H9 (cell line): ENCODE data around the gene ARHGAP9. TPM values are rescaled to one million over a fixed set of nuclear protein-coding genes. Genes with fewer than 3 reads are reported as not detected.

ENCODE experiments used
- DNase-seq: peaks from one replicate; pipeline ENCODE4 v3.0.0-alpha.2; 2017
- H2AFZ ChIP-seq: one replicate; pipeline ENCODE4 v1.6.1; 2013; ENCODE audit warnings: mild to moderate bottlenecking, low read length, control low read depth, moderate library complexity
- H2AK5ac ChIP-seq: 2 replicates; pipeline ENCODE4 v1.6.1; 2013; ENCODE audit warnings: low read length, control low read depth, mixed read lengths; ENCODE audit not compliant: insufficient read length
- H2BK120ac ChIP-seq: one replicate; pipeline ENCODE4 v1.6.1; 2013; ENCODE audit warnings: low read depth, mild to moderate bottlenecking, low read length, control low read depth, inconsistent platforms; ENCODE audit not compliant: poor library complexity, severe bottlenecking
- H2BK12ac ChIP-seq: 2 replicates; pipeline ENCODE4 v1.6.1; 2013; ENCODE audit warnings: low read length, control low read depth, mixed read lengths, low read depth; ENCODE audit not compliant: insufficient read length
- H2BK15ac ChIP-seq: 2 replicates; pipeline ENCODE4 v1.6.1; 2013; ENCODE audit warnings: low read depth, low read length, control low read depth
- H2BK20ac ChIP-seq: one replicate; pipeline ENCODE4 v1.6.1; 2013; ENCODE audit warnings: low read depth, mild to moderate bottlenecking, low read length, control low read depth, inconsistent platforms; ENCODE audit not compliant: poor library complexity, severe bottlenecking
- H2BK5ac ChIP-seq: 2 replicates; pipeline ENCODE4 v1.6.1; 2013; ENCODE audit warnings: low read length, control low read depth, mixed read lengths; ENCODE audit not compliant: insufficient read length
- H3K14ac ChIP-seq: 2 replicates; pipeline ENCODE4 v1.6.1; 2013; ENCODE audit warnings: low read length, control low read depth; ENCODE audit not compliant: insufficient read depth
- H3K18ac ChIP-seq: 2 replicates; pipeline ENCODE4 v1.6.1; 2013; ENCODE audit warnings: low read depth, mild to moderate bottlenecking, mixed read lengths, low read length, control low read depth; ENCODE audit not compliant: insufficient read length
- H3K23ac ChIP-seq: 2 replicates; pipeline ENCODE4 v1.6.1; 2013; ENCODE audit warnings: low read length, control low read depth, mixed read lengths, low read depth; ENCODE audit not compliant: insufficient read length
- H3K23me2 ChIP-seq: 2 replicates; pipeline ENCODE4 v1.6.1; 2013; ENCODE audit warnings: low read depth, mild to moderate bottlenecking, mixed read lengths, low read length, control low read depth; ENCODE audit not compliant: insufficient read length, poor library complexity, severe bottlenecking
- H3K27ac ChIP-seq: 2 replicates; pipeline ENCODE4 v1.5.1; 2013; ENCODE audit warnings: low read length, control low read depth, mixed read lengths, low read depth; ENCODE audit not compliant: insufficient read length
- H3K27me3 ChIP-seq: 2 replicates; pipeline ENCODE4 v1.6.1; 2013; ENCODE audit warnings: low read length, control low read depth, inconsistent platforms; ENCODE audit not compliant: insufficient read depth
- H3K4ac ChIP-seq: 2 replicates; pipeline ENCODE4 v1.6.1; 2013; ENCODE audit warnings: low read depth, mild to moderate bottlenecking, control low read depth, inconsistent platforms, low read length, moderate library complexity
- H3K4me1 ChIP-seq: 2 replicates; pipeline ENCODE4 v1.6.1; 2013; ENCODE audit warnings: low read length, control low read depth, inconsistent platforms; ENCODE audit not compliant: insufficient read depth
- H3K4me2 ChIP-seq: 2 replicates; pipeline ENCODE4 v1.6.1; 2013; ENCODE audit warnings: low read length, control low read depth, mixed read lengths; ENCODE audit not compliant: insufficient read length, insufficient read depth
- H3K56ac ChIP-seq: 2 replicates; pipeline ENCODE4 v1.6.1; 2013; ENCODE audit warnings: low read depth, mild to moderate bottlenecking, mixed read lengths, low read length, control low read depth; ENCODE audit not compliant: insufficient read length
- H3K79me1 ChIP-seq: 2 replicates; pipeline ENCODE4 v1.6.1; 2013; ENCODE audit warnings: low read depth, mild to moderate bottlenecking, moderate library complexity, low read length, control low read depth, inconsistent platforms; ENCODE audit not compliant: insufficient read depth, poor library complexity, severe bottlenecking
- H3K79me2 ChIP-seq: 2 replicates; pipeline ENCODE4 v1.6.1; 2013; ENCODE audit warnings: low read length, control low read depth, inconsistent platforms; ENCODE audit not compliant: insufficient read depth
- H3K9ac ChIP-seq: 2 replicates; pipeline ENCODE4 v1.6.1; 2013; ENCODE audit warnings: low read length, control low read depth, mixed read lengths; ENCODE audit not compliant: insufficient read length; ENCODE audit errors: extremely low read depth
- H3K9me3 ChIP-seq: one replicate; pipeline ENCODE4 v1.6.1; 2013; ENCODE audit warnings: low read depth, low read length, inconsistent platforms; ENCODE audit not compliant: control insufficient read depth
- H3T11ph ChIP-seq: one replicate; pipeline ENCODE4 v1.6.1; 2013; ENCODE audit warnings: mild to moderate bottlenecking, low read length, control low read depth, inconsistent platforms
- H4K20me1 ChIP-seq: one replicate; pipeline ENCODE4 v1.6.1; 2013; ENCODE audit not compliant: control insufficient read depth, insufficient read length, insufficient read depth
- H4K5ac ChIP-seq: 2 replicates; pipeline ENCODE4 v1.6.1; 2013; ENCODE audit warnings: low read depth, mild to moderate bottlenecking, mixed read lengths, low read length, control low read depth; ENCODE audit not compliant: insufficient read length
- H4K8ac ChIP-seq: replicated peaks from 2 replicates; pipeline ENCODE4 v1.6.1; 2013; ENCODE audit warnings: low read length, control low read depth, mixed read lengths, low read depth; ENCODE audit not compliant: insufficient read length
- H4K91ac ChIP-seq: 2 replicates; pipeline ENCODE4 v1.6.1; 2013; ENCODE audit warnings: low read depth, mild to moderate bottlenecking, moderate library complexity, mixed read lengths, low read length, control low read depth; ENCODE audit not compliant: insufficient read length
- H3K27ac Mint-ChIP-seq, 3 experiments: 2 replicates in 2 of 3; 3 replicates in 1 of 3; pipeline ENCODE4 v1.8.0; 2020 to 2021; ENCODE audit warnings: mixed read lengths in 3 of 3, mild to moderate bottlenecking in 1 of 3, moderate library complexity in 1 of 3
- H3K27me3 Mint-ChIP-seq: 2 replicates; pipeline ENCODE4 v1.8.0; 2021; ENCODE audit warnings: low read depth, mild to moderate bottlenecking, moderate library complexity, mixed read lengths
- H3K36me3 Mint-ChIP-seq, 3 experiments: 2 replicates in 2 of 3; 3 replicates in 1 of 3; pipeline ENCODE4 v1.8.0; 2020 to 2021; ENCODE audit warnings: low read depth in 3 of 3, mixed read lengths in 3 of 3; ENCODE audit not compliant: insufficient read depth in 1 of 3
- H3K4me1 Mint-ChIP-seq, 2 experiments: 2 replicates each; pipeline ENCODE4 v1.8.0; 2020; ENCODE audit warnings: mixed read lengths in 2 of 2
- H3K4me3 Mint-ChIP-seq, 2 experiments: 2 replicates in 1 of 2; 3 replicates in 1 of 2; pipeline ENCODE4 v1.8.0; 2020 to 2021; ENCODE audit warnings: mild to moderate bottlenecking in 2 of 2, mixed read lengths in 2 of 2, moderate library complexity in 1 of 2
- H3K9me3 Mint-ChIP-seq, 2 experiments: 2 replicates in 1 of 2; 3 replicates in 1 of 2; pipeline ENCODE4 v1.8.0; 2020; ENCODE audit warnings: mild to moderate bottlenecking in 2 of 2, mixed read lengths in 2 of 2, moderate library complexity in 1 of 2
- CTCF ChIP-seq: fragments of 200-600 bp; sonication (generic); conservative IDR thresholded peaks from 3 replicates; pipeline ENCODE4 v1.8.0; 2021; ENCODE audit warnings: antibody characterized with exemption, mild to moderate bottlenecking
- WGBS: extraction: QIAGEN DNeasy Blood & Tissue Kit; methylation state at CpG from one replicate; pipeline ENCODE4 v1.1.7; 2013; ENCODE audit warnings: missing lambda C conversion rate, low lambda C conversion rate, mixed read lengths; ENCODE audit not compliant: insufficient read length; ENCODE audit errors: extremely low coverage; 5-methylcytosine and 5-hydroxymethylcytosine counted together
- total RNA-seq: library from RNA; stranded (reverse); gene quantifications from 2 replicates; pipeline ENCODE4 v1.2.1, GENCODE V29; 2021

Gene ARHGAP9
- total RNA-seq, 1 experiment from 2014 or later, result 3.7 TPM

- Histone ChIP-seq H3K4me1 (no peaks in the 10 kb centered on the region; the same call in 1 of the 2 replicates), H3K4ac (no peak overlapping the region), H3K23ac (no peak overlapping the region), H3K79me1 (no peaks in the 10 kb centered on the region), H3K4me2 (no peak overlapping the region), H3K23me2 (peaks cover 15% of the 10 kb centered on the region), H3K18ac (no peak overlapping the region), H3K27ac (no peak overlapping the region), H2AFZ (no peak overlapping the region), H2AK5ac (no peak overlapping the region), H4K91ac (no peak overlapping the region), H2BK15ac (no peak overlapping the region), H3T11ph (no peak overlapping the region), H4K20me1 (peaks cover 3% of the 10 kb centered on the region), H2BK20ac (no peak overlapping the region), H3K14ac (no peak overlapping the region), H2BK5ac (no peak overlapping the region), H2BK120ac (no peak overlapping the region), H3K79me2 (no peaks in the 10 kb centered on the region), H3K9me3 (no peaks in the 10 kb centered on the region), H4K5ac (no peak overlapping the region), H3K27me3 (peaks cover 37% of the 10 kb centered on the region), H3K9ac (no peak overlapping the region), H3K56ac (no peak overlapping the region), H2BK12ac (no peak overlapping the region), H4K8ac (no peak overlapping the region)
- H3K27ac Mint-ChIP-seq, result no peak overlapping the region
- H3K36me3 Mint-ChIP-seq, result peaks cover 0 to 5% (median 5%) of the 10 kb centered on the region in 3 experiments; a peak in 3 of 7 replicates
- H3K27me3 Mint-ChIP-seq, result peaks cover 73% of the 10 kb centered on the region
- no peaks in the 10 kb centered on the region for H3K9me3 Mint-ChIP-seq
- peaks cover 21 to 22% of the 10 kb centered on the region in 2 experiments for H3K4me1 Mint-ChIP-seq
- no peak overlapping the region for H3K4me3 Mint-ChIP-seq
- no peak for TF ChIP-seq CTCF
- no peak for DNase-seq
- WGBS, result no CpG with 5 or more reads among the region's 3 CpGs
These were observed 6.3 kb downstream of the ARHGAP9 start for GRCh38 chr12:57473392-57473791.
